Limb (tissue), 2 donors: ENCODE data around the gene CSRNP3.

Experiments used
- DNase-seq, 2 donors: peaks; one replicate each; pipeline ENCODE4 v3.0.0-alpha.2; 2016; ENCODE audit errors: extremely low spot score in 2 of 2

Gene CSRNP3

DNA sequence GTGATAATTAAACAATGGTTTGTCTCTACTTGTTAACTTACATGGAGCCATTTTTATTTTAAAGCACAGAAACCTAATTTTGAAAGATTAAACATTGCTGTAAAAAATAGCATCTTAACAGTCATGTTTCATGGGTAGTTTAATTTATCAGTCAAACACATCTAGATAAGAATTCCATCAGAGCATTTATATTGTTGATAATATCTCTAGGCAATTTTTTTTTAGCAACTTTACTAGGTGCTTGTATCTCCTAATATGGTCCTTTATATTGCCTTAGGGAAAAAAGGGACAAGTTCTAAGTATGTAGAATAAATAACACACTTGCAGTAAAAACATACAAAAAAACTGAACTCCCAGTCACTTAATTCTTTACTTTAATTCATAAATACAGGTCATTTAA, 863 bp downstream of the CSRNP3 start:
- DNase-seq, result no peak

- DNase-seq, result peak in 1 of 2 donors; percentile 66
Measured at GRCh38 chr2:165471349-165471950, 2.0 kb downstream of the CSRNP3 start.

DNA sequence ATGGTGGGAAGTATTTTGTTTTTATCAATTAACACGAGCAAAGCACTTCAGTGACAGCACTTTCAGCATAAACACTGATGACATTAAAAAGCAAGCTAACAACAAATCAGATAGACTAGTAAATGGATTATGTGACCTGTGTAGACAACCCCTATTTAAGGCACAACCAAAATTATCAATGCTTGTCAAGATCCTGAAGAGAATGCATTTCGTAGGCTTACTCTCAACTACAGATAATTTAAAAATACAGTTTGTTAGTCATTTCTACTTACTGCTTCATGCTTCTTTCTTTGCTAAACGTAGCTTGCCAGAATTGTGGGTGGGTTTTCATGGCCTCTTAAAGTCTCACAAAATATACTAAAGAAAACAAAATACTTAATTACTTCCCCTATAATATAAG, 3.4 kb downstream of the CSRNP3 start:
- no peak for DNase-seq

- no peak for DNase-seq
Measured at GRCh38 chr2:165474619-165475276, 5.2 kb downstream of the CSRNP3 start.

DNA sequence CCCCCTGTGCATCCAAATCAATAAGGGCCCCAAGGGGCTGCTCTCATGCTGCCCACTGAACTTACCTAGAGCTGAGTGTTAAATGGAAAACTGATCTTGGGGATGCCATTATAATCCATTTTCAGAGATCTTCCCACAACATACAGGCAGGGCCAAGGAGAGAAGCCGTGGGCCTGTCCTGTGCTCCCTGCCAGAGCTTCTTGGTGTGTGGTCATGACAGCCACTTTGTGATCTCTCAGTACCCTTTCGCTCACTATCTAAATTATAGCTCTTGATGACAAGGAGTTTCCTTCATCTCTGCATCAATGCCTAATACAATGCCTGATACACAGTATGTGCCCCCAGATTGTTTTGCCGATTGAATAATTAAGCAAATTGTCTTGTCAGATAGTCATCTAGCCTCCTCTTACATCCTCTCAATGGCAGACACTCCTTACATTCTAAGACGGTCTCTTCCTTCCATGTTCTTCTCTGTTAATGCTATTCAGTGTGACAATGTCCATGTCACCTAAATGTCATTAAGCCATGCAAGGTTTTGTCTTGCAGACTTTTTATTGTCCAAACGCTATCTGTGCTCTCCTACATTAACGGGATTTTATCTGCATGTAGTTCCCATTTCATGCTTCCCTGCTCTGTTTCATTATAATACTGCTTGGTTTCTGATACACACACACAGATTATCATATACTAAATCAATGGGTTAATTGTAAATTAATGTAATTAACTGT, 5.9 kb downstream of the CSRNP3 start:
- DNase-seq, result no peak

GRCh38 chr2:165479856-165480255, 10.4 kb downstream of the CSRNP3 start:
- DNase-seq, result no peak

- no peak for DNase-seq
Measured at GRCh38 chr2:165494573-165494972, 25.1 kb downstream of the CSRNP3 start.

- no peak for DNase-seq
Measured at GRCh38 chr2:165497659-165498317, 28.3 kb downstream of the CSRNP3 start.

GRCh38 chr2:165499131-165499530, 29.6 kb downstream of the CSRNP3 start:
- no peak for DNase-seq

DNA sequence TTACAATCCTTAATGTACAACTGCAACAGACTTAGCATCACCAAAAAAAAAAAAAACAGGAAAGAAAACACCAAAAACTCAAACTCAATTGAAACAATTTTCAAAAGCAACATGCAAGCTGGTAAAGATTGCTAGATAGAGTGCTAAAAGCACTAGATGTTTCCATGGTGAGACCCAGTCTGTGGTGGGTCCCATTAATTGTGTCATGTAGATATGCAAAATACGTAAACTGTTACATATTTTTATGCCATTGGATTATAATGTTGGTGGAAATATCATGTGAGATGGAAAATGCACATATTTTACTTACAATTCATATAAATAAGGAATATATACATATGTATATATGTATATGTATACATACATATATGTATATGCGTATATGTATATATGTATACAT, 30.5 kb downstream of the CSRNP3 start:
- DNase-seq, result no peak

DNA sequence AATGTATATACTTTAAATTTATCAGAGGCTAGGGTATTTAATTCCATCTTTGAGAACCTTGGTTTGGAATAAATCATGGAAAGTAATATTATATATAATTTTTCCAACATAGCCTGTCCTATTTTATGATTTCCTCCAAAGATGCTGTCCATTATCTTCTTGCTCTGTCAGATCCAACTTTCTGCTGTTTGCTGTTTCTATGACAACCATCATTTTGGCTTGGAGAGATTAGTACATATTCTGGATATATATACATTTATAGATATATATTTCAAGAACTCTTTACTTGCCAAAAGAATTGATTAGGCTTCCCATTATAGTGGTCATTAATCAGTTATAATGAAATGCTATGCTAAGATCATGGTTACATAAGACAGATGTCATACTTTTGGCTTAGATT, 31.3 kb downstream of the CSRNP3 start:
- no peak for DNase-seq

DNA sequence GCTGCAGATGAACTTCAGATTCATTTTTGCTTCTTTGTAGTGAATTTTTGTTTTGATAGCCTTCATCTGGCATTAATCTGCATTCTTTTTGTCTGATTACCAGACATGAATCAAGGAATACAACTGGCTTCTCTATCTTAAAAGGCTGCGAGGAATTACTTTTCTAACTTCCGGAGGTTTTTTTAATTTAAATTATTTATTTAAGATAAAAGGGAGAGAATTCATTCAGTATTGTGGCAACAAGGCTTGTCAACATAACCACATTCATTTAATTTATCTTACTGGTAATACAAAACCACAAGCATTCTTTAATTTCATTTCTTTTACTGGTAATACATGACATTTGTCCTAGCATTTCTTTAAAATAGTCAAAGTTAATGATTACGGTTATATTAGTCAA, 36.0 kb downstream of the CSRNP3 start:
- DNase-seq, result no peak

GRCh38 chr2:165508927-165509326, 39.4 kb downstream of the CSRNP3 start:
- DNase-seq, result no peak

DNA sequence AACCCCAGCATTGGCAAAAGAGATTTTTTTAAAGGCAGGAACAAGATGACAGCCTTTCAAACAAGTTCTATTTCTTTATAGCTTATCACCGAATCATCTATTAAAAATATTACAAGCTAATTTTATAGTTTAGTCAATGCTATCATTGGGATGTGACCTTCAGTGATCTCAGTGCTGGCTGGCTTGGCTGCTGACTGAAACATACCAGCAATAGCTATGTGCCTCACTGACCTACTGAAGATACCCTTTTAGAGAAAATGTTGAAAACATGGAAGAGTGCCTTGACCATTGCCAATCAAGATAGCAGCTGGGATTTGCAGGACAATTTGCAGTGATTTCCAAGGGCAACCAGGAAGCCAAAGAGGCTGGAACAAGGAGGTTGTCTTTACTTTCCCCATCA, 44.0 kb downstream of the CSRNP3 start:
- no peak for DNase-seq

DNA sequence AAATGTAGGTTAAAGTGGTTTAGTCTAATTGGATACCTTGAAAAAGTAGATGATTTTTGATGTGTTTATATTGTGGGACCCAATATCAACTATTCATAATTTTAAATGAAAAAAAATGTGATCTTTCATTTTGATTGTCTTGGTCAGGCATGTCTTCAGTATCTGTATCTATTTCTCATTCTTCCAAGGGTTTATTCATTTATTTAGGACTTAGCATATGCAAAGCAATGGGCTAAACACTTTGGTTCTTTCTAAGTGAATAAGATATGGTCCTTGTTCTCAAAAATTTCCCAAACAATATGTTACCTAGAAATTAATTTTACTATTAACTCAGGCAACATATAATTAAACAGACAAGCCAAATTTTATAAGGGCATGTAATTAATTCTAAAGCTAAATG, 49.1 kb downstream of the CSRNP3 start:
- no peak for DNase-seq

DNA sequence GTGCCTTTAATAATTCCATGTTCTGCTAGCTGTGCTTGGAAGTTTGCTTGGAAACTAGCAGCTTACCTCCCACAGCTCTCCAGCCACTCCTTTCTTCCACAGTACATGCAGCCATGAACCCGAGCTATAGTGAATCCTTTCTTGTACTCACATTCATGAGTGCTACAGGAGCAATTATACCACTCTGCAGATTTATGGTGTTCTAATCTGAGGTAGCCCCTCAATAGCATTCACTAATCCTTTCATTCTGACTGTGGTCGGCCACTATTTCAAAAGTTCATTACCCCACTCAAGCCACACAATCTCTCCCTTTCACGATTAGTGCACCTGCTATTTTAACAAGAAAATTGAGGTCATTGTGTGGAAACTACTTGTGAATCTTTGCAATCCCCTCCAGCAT, 53.2 kb downstream of the CSRNP3 start:
- DNase-seq, result no peak

- no peak for DNase-seq
Measured at GRCh38 chr2:165524720-165525119, 55.2 kb downstream of the CSRNP3 start.

DNA sequence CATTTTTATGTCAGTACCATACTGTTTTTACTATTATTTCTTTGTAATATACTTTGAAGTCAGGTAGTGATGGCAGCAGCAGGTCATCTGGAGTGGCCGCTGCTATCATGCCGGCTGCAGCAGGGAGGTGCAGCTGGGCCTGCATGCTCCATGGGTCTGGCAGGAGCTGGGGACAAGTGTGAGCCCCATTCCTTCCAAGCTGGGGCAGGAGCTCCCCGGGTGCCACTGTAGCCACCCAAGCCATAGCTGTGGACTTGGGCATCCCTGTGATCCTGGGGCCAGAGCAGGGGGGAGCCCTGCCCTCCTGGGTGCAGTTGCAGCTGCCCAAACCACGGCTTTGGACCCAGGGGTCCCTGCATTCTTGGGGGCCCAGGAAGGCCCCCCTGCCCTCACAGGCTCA, 59.2 kb downstream of the CSRNP3 start:
- DNase-seq, result no peak

GRCh38 chr2:165529130-165529529, 59.6 kb downstream of the CSRNP3 start:
- DNase-seq, result no peak

- DNase-seq, result no peak
Measured at GRCh38 chr2:165533331-165533730, 63.8 kb downstream of the CSRNP3 start.

DNA sequence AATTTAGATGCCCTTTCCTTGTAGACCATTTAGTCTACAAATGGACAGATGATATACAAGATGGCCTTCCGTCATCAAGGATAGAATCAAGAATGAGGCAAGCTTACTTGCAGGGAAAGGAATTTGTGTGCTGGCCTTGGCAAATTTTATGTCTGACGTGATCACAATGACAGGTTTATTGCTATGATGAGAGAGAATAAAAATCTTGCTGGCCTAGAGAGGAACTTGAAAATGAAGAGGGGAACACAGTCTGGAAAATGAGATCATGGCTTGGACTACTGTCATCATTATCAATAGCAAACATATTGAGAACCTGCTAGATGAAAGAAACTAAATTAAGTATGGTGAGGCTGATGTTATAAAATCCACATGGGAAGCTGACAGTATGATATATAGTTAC, 66.0 kb downstream of the CSRNP3 start:
- peak in 1 of 2 donors; percentile 15 for DNase-seq

DNA sequence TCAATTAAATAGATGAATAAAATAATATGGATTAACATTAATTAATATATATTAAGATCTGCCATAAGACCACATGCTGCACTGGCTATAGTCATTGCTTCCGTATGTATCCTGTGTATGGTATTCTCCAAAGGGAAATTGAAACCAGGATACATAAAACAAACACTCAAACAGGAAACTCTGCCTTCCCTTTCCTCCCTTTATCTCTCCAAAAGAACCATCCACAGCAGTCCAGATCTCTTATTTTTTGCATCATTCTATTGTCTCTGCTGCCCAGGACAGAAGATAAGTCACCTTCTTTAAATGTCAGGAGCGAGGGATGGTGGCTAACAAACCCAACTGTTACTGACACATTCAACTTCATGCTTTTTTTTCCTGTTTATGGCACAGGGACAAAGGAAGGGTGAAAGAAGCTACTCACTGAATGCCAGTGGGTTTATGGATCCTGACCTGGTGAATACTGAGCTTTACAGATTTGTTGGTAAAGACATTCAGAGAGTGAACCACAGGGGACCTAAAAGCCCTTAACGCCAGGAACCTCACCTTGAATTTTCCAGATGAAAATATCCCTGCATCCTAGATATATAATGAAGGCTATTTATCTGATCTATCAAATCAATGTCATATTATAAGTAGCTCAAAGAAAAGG, 67.5 kb downstream of the CSRNP3 start:
- peak in 1 of 2 donors; percentile 35 for DNase-seq
